Measurements from ENCODE around the gene SLC25A5. TPM values are rescaled to one million over a fixed set of nuclear protein-coding genes. Genes with fewer than 3 reads are reported as not detected.

SLC25A5 gene
- total RNA-seq, 1 experiment from 2014 or later = 641 TPM

- no peak for TF ChIP-seq MAX (IDR thresholded peaks at IDR 0.05)
Observed at GRCh38 chrX:119453202-119453601, 15.0 kb upstream of the SLC25A5 start (continued).

- H3K79me2 ChIP-seq (ENCODE audit: insufficient read depth, low read length) = no peaks in the 10 kb centered on the region
- ATAC-seq (no peak), DNase-seq (ENCODE audit: low read depth, low spot score) (no peak)
- no TSS peak for BruUV-seq (replicated peaks)
- no peak overlapping the region for H3K9ac ChIP-seq (ENCODE audit: low read length)
- ChIA-PET RAD21 (ENCODE audit: low non-redundant PET in 1 of 2, low total read pairs in 2 of 2, uncharacterized antibody in 2 of 2, unreplicated experiment in 2 of 2) (no interaction called here), POLR2A (interaction anchor here (0.7 kb wide), 1 partner anchor 142 kb away, joined by 3 read pairs; no protein-coding TSS in a partner anchor), CTCF (no interaction called here)
- no peak overlapping the region for H2AFZ ChIP-seq (ENCODE audit: low read depth, low read length, poor library complexity, severe bottlenecking)
- no peak overlapping the region for H3K4me3 ChIP-seq (replicated peaks in 1 of 2; ENCODE audit: low read depth in 1 of 2, low read length in 2 of 2)
- H3K9me2 ChIP-seq (ENCODE audit: insufficient read depth) = no peaks in the 10 kb centered on the region
- H3K4me2 ChIP-seq (ENCODE audit: low read length) = no peak overlapping the region
- intact Hi-C loops (cut with micrococcal nuclease) = no loop called here
- no peaks in the 10 kb centered on the region for H3K9me3 ChIP-seq (ENCODE audit: control insufficient read depth in 1 of 2, insufficient read depth in 1 of 2, low read depth in 1 of 2, low read length in 2 of 2)
- no peaks in the 10 kb centered on the region for H3K27me3 ChIP-seq (ENCODE audit: insufficient read depth, low read length)
- no peaks in the 10 kb centered on the region for H4K20me1 ChIP-seq (ENCODE audit: insufficient read depth)
- H3K36me3 ChIP-seq (ENCODE audit: control insufficient read depth in 1 of 2, insufficient read depth in 2 of 2, low read length in 2 of 2) = no peaks in the 10 kb centered on the region
- TF ChIP-seq FOSL1 (IDR thresholded peaks at IDR 0.05; ENCODE audit: low read depth) (no peak; the same call in 1 of the 2 replicates), POLR2A (IDR thresholded peaks at IDR 0.05; ENCODE audit: borderline replicate concordance, extremely low read depth, insufficient read depth, insufficient read length) (no peak)
- H3K27ac ChIP-seq (ENCODE audit: low read depth, low read length) = no peak overlapping the region
- H3K4me1 ChIP-seq (ENCODE audit: control insufficient read depth in 1 of 2, insufficient read depth in 2 of 2, low read length in 2 of 2) = no peaks in the 10 kb centered on the region
Observed at GRCh38 chrX:119455264-119455663, 13.0 kb upstream of the SLC25A5 start.

- ATAC-seq = no peak
- POLR2A ChIA-PET = no interaction called here
- no peaks in the 10 kb centered on the region for H3K4me1 ChIP-seq (ENCODE audit: control insufficient read depth in 1 of 2, insufficient read depth in 2 of 2, low read length in 2 of 2)
- no peak overlapping the region for H3K4me3 ChIP-seq (replicated peaks in 1 of 2; ENCODE audit: low read depth in 1 of 2, low read length in 2 of 2)
- H3K4me2 ChIP-seq (ENCODE audit: low read length) = no peak overlapping the region
- DNase-seq (ENCODE audit: low read depth, low spot score) = no peak
- H3K27me3 ChIP-seq (ENCODE audit: insufficient read depth, low read length) = no peaks in the 10 kb centered on the region
- H3K36me3 ChIP-seq (ENCODE audit: control insufficient read depth in 1 of 2, insufficient read depth in 2 of 2, low read length in 2 of 2) = no peaks in the 10 kb centered on the region
- H4K20me1 ChIP-seq (ENCODE audit: insufficient read depth) = no peaks in the 10 kb centered on the region
- intact Hi-C loops (cut with micrococcal nuclease) = no loop called here
- CTCF ChIA-PET = no interaction called here
- no TSS peak for BruUV-seq (replicated peaks)
- RAD21 ChIA-PET (ENCODE audit: low non-redundant PET in 1 of 2, low total read pairs in 2 of 2, uncharacterized antibody in 2 of 2, unreplicated experiment in 2 of 2) = no interaction called here
- no peaks in the 10 kb centered on the region for H3K9me2 ChIP-seq (ENCODE audit: insufficient read depth)
- no peaks in the 10 kb centered on the region for H3K9me3 ChIP-seq (ENCODE audit: control insufficient read depth in 1 of 2, insufficient read depth in 1 of 2, low read depth in 1 of 2, low read length in 2 of 2)
- H3K79me2 ChIP-seq (ENCODE audit: insufficient read depth, low read length) = no peaks in the 10 kb centered on the region
- no peak overlapping the region for H2AFZ ChIP-seq (ENCODE audit: low read depth, low read length, poor library complexity, severe bottlenecking)
- no peak overlapping the region for H3K9ac ChIP-seq (ENCODE audit: low read length)
- H3K27ac ChIP-seq (ENCODE audit: low read depth, low read length) = no peak overlapping the region
- TF ChIP-seq CTCF (IDR thresholded peaks at IDR 0.05 in 2 of 3, conservative IDR thresholded peaks at IDR 0.05 in 1 of 3; ENCODE audit: borderline replicate concordance in 1 of 3, insufficient read depth in 1 of 3, low read depth in 2 of 3, low read length in 2 of 3) (no peak), ZFX (IDR thresholded peaks at IDR 0.05) (no peak), CEBPB (IDR thresholded peaks at IDR 0.05; ENCODE audit: low read depth) (no peak), EZH2 (IDR thresholded peaks at IDR 0.05) (no peak), EGR1 (IDR thresholded peaks at IDR 0.05; ENCODE audit: low read depth) (no peak), RAD21 (IDR thresholded peaks at IDR 0.05; ENCODE audit: low read depth) (no peak), ELF1 (IDR thresholded peaks at IDR 0.05; ENCODE audit: borderline replicate concordance, low read depth) (no peak), ATF3 (IDR thresholded peaks at IDR 0.05) (no peak), MAX (IDR thresholded peaks at IDR 0.05) (no peak), TCF7L2 (IDR thresholded peaks at IDR 0.05; ENCODE audit: borderline replicate concordance, extremely low read depth, insufficient read depth, insufficient read length) (no peak)
Observed at GRCh38 chrX:119459181-119459580, 9.1 kb upstream of the SLC25A5 start.
